CD4-positive, alpha-beta T cell treated with Interleukin-21 for 1 hour (primary cell): ENCODE measurements around the gene REG3G.
"Not testable (repeated sequence)": the region's sequence is repeated elsewhere in the genome, so short reads cannot be mapped to it uniquely, and the experiment has no call there.

ENCODE experiments used
- DNase-seq: peaks from one replicate; pipeline ENCODE4 v3.0.0-alpha.2; 2020

The REG3G gene

GRCh38 chr2:79026061-79026460 is 559 bp downstream of the REG3G start:
- DNase-seq = no peak

- no peak for DNase-seq
Measured at GRCh38 chr2:79039944-79040343, 14.4 kb downstream of the REG3G start.

- DNase-seq = no peak
Measured at GRCh38 chr2:79041032-79041448, 15.5 kb downstream of the REG3G start.

GRCh38 chr2:79053486-79053885 is 28.0 kb downstream of the REG3G start:
- DNase-seq = not testable (repeated sequence)

- DNase-seq = not testable (repeated sequence)
Measured at GRCh38 chr2:79054769-79055168, 29.3 kb downstream of the REG3G start.

GRCh38 chr2:79065201-79065600 is 39.7 kb downstream of the REG3G start:
- no peak for DNase-seq

GRCh38 chr2:79071078-79071477 is 45.6 kb downstream of the REG3G start:
- DNase-seq = no peak
